ENCODE measurements around the gene KRTAP10-6. TPM values are rescaled to one million over a fixed set of nuclear protein-coding genes. Genes with fewer than 3 reads are reported as not detected.
A peak's percentile ranks its signal among the peaks of the same experiment; 100 is the strongest.

Gene KRTAP10-6
- total RNA-seq, 6 donors from 2014 or later: not detected

- H3K4me3 ChIP-seq: no peak overlapping the region
- peaks cover 0 to 30% (median 10%) of the 10 kb centered on the region in 4 donors for H3K9me3 ChIP-seq
- H3K27ac ChIP-seq: no peak overlapping the region
- DNase-seq (peak in 1 of 2 donors; percentile 69), ATAC-seq (ENCODE audit: low FRiP score in 2 of 2) (peak in 1 of 2 donors; percentile 15)
- TF ChIP-seq POLR2A (IDR thresholded peaks at IDR 0.05) (no peak), CTCF (IDR thresholded peaks at IDR 0.05) (no peak), POLR2AphosphoS5 (IDR thresholded peaks at IDR 0.05) (no peak), EP300 (IDR thresholded peaks at IDR 0.05) (no peak)
- H3K36me3 ChIP-seq: no peaks in the 10 kb centered on the region
- H3K4me1 ChIP-seq: no peaks in the 10 kb centered on the region
- WGBS, 2 donors: 75 to 86% methylated on average over 8 to 20 of the region's 20 CpGs
- H3K27me3 ChIP-seq: peaks cover 0 to 3% (median 0%) of the 10 kb centered on the region in 4 donors
Observed at GRCh38 chr21:44614161-44614631, 21.9 kb upstream of the KRTAP10-6 start.

GRCh38 chr21:44613386-44614155 is 21.3 kb upstream of the KRTAP10-6 start:
- ATAC-seq (ENCODE audit: low FRiP score in 2 of 2) (peak in 1 of 2 donors; percentile 3), DNase-seq (peak in 1 of 2 donors; percentile 61)
- peaks cover 0 to 3% (median 0%) of the 10 kb centered on the region in 4 donors for H3K27me3 ChIP-seq
- H3K9me3 ChIP-seq: peaks cover 0 to 30% (median 10%) of the 10 kb centered on the region in 4 donors
- H3K36me3 ChIP-seq: no peaks in the 10 kb centered on the region
- WGBS, 2 donors: 90% methylated on average over 24 to 25 of the region's 26 CpGs
- H3K4me3 ChIP-seq: no peak overlapping the region
- no peak for TF ChIP-seq POLR2AphosphoS5 (IDR thresholded peaks at IDR 0.05)
- TF ChIP-seq CTCF (IDR thresholded peaks at IDR 0.05): no peak
- TF ChIP-seq POLR2A (IDR thresholded peaks at IDR 0.05): no peak
- no peak for TF ChIP-seq EP300 (IDR thresholded peaks at IDR 0.05)
- H3K27ac ChIP-seq: no peak overlapping the region
- no peaks in the 10 kb centered on the region for H3K4me1 ChIP-seq

GRCh38 chr21:44612669-44613229 is 20.4 kb upstream of the KRTAP10-6 start:
- no peaks in the 10 kb centered on the region for H3K36me3 ChIP-seq
- DNase-seq: peak in 1 of 2 donors; percentile 75
- no peak for ATAC-seq (ENCODE audit: low FRiP score in 2 of 2)
- H3K4me1 ChIP-seq: no peaks in the 10 kb centered on the region
- WGBS, 2 donors: 78 to 83% methylated on average over 12 to 13 of the region's 13 CpGs
- H3K4me3 ChIP-seq: no peak overlapping the region
- TF ChIP-seq POLR2A (IDR thresholded peaks at IDR 0.05) (no peak), CTCF (IDR thresholded peaks at IDR 0.05) (no peak), EP300 (IDR thresholded peaks at IDR 0.05) (no peak), POLR2AphosphoS5 (IDR thresholded peaks at IDR 0.05) (no peak)
- H3K27ac ChIP-seq: no peak overlapping the region
- H3K27me3 ChIP-seq: peaks cover 0 to 3% (median 0%) of the 10 kb centered on the region in 4 donors
- peaks cover 0 to 30% (median 10%) of the 10 kb centered on the region in 4 donors for H3K9me3 ChIP-seq

- Histone ChIP-seq H3K27ac (no peak within 1 kb of the TSS), H3K36me3 (no peaks in the 10 kb centered on the region), H3K27me3 (peaks cover 0 to 3% (median 0%) of the 10 kb centered on the region in 4 donors), H3K4me1 (no peaks in the 10 kb centered on the region), H3K4me3 (no peak within 1 kb of the TSS), H3K9me3 (peaks cover 0 to 30% (median 10%) of the 10 kb centered on the region in 4 donors)
- TF ChIP-seq EP300 (IDR thresholded peaks at IDR 0.05) (no peak), CTCF (IDR thresholded peaks at IDR 0.05) (no peak), POLR2AphosphoS5 (IDR thresholded peaks at IDR 0.05) (no peak), POLR2A (IDR thresholded peaks at IDR 0.05) (no peak)
- 100% methylated on average over 3 of the region's 8 CpGs; no CpG with 5 or more reads in 1 of the 2 donors for WGBS, 2 donors
- no peak for ATAC-seq (ENCODE audit: low FRiP score in 2 of 2)
- peak in 1 of 2 donors; percentile 58 for DNase-seq
Observed at GRCh38 chr21:44612029-44612486, 19.8 kb upstream of the KRTAP10-6 start, which contains the start of gene KRTAP10-8. TSS of gene KRTAP10-8 (plus strand) at chr21:44612079. CDS start at chr21:44612101, 22 bp downstream.
